NCI-H748 (cell line): ENCODE measurements around the gene SYK.
"Not testable (repeated sequence)": the region's sequence is repeated elsewhere in the genome, so short reads cannot be mapped to it uniquely, and the experiment has no call there.

Source experiments
- DNase-seq: peaks from one replicate; lab custom pipeline; 2025; ENCODE audit not compliant: unreplicated experiment; lab: John Stamatoyannopoulos, UW

Gene SYK

GRCh38 chr9:90795084-90795483 is 6.5 kb upstream of the SYK start:
- no peak for DNase-seq

GRCh38 chr9:90795871-90796317 is 5.7 kb upstream of the SYK start:
- no peak for DNase-seq

DNA sequence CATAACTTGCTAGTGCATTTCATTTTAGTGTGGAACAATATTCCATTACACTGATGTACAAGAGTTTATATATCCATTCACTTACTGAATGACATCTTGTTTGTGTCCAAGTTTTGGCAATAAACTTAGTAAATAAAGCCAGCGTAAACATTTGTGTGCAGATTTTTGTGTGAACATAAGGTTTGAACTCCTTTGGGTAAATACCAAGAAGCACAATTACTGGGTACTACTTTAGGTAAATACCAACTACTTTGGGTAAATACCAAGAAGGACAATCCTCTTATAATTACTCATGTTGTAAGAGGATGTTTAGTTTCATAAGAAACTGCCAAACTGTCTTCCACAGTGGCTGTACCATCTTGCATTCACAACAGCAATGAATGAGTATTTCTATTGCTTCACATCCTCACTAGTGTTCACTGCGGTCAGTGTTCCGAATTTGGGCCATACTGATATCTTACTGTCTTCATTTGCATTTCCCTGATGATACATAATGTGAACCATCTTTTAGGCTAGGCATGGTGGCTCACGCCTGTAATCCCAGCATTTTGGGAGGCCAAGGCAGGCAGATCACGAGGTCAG is 2.3 kb upstream of the SYK start:
- DNase-seq: no peak

DNA sequence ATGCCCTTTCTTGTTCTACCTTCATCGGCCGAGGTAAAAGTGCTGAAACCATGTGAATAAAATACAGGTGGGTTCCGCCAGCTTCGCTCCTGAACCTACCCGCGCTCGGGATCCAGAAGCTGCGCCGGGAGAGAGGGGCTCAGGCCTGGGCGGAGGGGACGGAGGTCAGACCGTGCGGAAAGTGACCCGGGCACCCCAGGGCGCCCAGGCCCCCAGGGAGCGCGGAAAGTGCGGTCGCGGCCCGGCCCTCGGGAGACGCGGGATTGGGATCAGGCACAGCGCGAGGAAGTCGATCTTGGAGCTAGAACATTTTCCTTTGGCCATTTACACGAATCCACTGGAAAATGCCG is 329 bp downstream of the SYK start:
- DNase-seq: peak; percentile 82

- no peak for DNase-seq
These were observed 867 bp downstream of the SYK start for GRCh38 chr9:90802386-90802985.

- peak; percentile 47 for DNase-seq
These were observed 2.4 kb downstream of the SYK start for GRCh38 chr9:90803860-90804593.

- DNase-seq: peak; percentile 83
These were observed 3.7 kb downstream of the SYK start for GRCh38 chr9:90805006-90805996.

DNA sequence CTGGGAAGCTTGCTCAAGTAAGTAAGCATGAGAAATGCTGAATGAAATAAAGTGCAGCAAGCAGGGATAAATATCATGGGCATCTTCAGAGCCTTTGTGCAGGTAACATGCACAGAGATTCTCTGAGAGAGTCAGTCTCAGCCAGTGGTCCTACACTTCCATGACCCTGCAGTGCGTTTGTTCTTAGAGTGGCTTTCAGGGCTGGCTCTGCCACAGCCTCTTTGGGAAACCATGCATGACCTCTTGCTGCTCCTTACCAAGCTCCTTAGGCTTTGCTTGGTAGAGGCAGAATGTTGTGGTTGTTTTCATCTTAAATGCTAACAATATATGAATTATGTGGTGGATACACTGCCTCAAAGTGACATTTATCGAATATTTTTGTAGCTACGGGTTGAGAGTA is 5.4 kb downstream of the SYK start:
- no peak for DNase-seq

DNA sequence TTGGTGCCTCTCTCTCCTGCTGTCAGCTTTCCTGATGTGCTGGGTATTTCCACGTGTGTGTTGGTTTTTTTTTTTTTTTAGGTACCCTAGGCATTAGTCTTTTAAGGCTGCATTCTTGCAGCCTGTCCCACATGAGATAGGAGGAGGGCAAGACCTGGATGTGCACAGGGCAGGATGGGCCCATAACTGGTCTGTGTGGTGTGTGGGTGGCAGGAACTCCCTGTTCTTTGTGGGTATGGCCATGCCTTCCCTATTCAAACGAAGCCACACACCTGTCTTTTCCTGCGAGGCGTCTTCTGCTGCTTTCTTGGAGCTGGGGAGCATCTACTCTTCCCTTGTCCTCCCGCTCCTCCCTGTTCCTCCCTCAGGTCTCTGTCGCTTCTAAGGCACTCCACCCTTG is 6.8 kb downstream of the SYK start:
- no peak for DNase-seq

- DNase-seq: no peak
These were observed 7.5 kb downstream of the SYK start for GRCh38 chr9:90808890-90809685.

- DNase-seq: no peak
These were observed 9.1 kb downstream of the SYK start for GRCh38 chr9:90810691-90811090.

- no peak for DNase-seq
These were observed 11.4 kb downstream of the SYK start for GRCh38 chr9:90813046-90813445.

GRCh38 chr9:90813523-90813922 is 11.9 kb downstream of the SYK start:
- DNase-seq: no peak

GRCh38 chr9:90814355-90814754 is 12.7 kb downstream of the SYK start:
- DNase-seq: no peak

DNA sequence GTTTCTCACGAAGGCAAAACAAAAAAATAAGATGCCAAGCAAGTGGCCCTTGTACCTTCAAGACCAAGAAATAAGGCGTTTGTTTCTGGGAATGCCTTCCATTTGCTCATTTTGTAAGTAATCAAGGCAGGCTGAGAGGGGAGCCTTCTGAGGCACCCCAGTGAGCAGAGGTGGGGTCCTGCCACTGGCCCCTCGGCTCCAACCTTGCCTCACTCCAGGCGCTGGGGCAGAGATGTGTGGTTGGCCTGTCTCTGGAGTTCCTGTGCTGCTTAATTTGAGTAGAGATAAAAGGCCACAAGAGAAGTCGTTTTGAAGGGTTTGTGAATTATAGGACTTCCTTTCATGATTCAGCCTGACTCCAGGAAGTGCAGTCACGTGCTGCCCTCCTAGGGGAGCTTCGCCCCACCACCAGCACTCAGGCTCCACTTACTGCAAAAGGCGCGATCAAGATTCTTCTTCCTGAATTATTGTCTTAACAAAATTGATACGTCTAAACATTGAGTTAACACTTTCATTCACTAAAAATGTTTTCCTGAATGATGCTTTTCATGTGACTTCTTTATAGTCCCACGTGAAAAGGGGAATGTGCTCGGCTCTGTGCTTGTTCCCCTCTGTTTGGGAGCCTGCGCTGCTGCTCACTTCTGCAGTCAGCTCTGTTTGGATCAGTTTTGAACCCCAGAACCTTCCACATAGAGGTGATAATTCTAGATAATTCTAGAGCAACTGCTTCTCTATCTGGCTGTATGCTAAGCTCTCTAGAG is 13.7 kb downstream of the SYK start:
- DNase-seq: no peak

DNA sequence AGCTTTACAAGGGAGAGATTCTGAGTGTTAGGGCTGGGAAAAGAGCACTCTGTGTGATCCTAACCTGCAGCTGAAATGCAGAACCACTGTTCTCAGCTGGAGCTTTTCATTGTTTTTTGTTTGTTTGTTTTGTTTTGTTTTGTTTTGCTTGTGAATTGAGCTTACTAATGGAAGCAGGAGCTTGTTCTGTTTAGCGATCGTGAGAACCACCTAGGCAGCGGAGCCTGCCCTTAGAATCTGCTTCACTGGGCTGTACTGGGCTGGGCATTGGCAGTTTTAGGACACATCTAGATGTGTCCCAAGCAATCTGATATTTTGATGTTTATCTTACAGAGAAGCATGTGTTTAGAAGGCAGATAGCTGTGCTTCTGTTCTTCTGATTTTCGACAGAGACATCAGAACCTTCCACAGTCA is 14.3 kb downstream of the SYK start:
- DNase-seq: no peak

DNA sequence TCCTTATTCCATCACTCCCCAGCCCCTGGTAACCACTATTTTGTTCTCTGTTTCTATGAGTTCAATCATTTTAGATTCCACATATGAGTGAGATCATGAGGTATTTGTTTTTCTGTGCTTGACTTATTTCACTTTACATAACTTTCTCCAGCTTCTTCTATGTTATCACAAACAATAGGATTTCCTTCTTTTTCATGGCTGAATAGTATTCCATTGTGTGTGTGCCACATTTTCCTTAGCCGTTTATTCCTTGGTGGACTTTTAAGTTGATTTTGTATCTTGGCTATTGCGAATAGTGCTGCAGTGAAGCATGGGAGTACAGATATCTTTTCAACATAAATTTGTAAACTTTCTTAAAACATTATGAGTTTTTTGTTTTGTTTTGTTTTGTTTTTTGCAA is 15.1 kb downstream of the SYK start:
- DNase-seq: no peak

DNA sequence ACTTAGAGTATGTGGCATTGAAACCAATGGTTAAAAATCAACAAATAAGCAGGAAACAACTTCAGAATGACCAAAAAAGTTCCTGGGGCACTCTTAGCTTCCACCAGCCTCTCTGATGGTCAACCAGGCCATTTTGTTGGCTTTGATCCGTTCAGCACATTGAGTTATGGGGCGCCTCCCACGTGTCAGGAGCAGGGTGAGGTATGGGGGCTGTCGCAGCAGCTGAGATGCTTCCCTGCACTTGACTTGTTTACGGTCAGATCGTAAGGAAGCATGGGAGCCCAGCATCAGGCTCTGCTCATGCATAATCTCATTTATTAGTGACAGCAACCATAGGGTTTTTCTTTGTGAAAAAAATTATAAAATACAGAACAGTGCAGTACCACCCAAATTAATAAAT is 16.7 kb downstream of the SYK start:
- DNase-seq: no peak

- DNase-seq: not testable (repeated sequence)
These were observed 18.8 kb downstream of the SYK start for GRCh38 chr9:90820406-90820805.

- DNase-seq: not testable (repeated sequence)
These were observed 19.6 kb downstream of the SYK start for GRCh38 chr9:90821236-90821635.
